ENCODE measurements around the gene GYPC. TPM values are rescaled to one million over a fixed set of nuclear protein-coding genes. Genes with fewer than 3 reads are reported as not detected.

The GYPC gene
- total RNA-seq, 3 donors from 2014 or later = 6.3 to 67.8 (median 14.3) TPM

DNA sequence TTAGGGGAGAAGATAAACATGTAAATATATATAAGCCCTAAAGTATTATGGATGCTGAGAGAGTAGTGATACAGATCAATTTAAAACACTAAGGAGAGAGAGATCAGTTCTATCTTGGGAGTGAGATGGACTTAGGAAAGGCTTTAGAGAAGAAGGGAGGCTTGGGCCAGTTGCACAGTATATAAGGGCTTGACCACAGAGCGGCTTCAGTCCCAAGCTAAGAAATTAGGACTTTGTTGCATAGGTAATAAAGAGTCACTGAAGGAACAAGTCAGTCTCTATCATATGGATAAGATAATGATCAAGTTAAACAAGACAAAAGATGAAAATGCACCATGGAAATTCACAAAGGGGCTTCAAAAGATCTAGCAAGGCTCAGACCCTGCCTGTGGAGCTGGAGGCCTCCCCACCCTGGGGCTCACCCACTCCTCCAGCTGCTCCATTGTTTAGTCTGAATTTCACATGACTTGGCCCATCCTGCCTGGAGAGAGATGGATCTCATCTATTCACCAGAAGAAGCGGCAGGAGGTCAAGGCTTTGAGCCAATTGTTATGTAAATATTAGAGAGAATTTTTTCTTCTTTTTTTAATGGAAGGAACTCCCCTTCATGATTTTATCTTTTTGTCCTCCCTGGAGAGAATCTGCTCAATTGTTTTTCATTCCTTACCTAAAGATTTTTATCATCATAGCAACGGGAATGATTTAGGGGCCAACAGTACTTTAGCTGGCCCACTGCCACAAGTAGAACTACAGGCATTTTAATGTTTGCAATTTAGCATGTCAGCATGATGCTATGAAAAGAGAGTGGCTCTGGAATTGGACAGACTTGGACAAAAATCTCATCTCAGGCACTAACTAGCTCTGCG lies 44.0 kb downstream of the GYPC start:
- Histone ChIP-seq H3K36me3 (ENCODE audit: low read depth) (no peaks in the 10 kb centered on the region), H3K4me3 (no peak overlapping the region), H3K9me3 (no peaks in the 10 kb centered on the region), H3K4me1 (ENCODE audit: low read depth) (no peaks in the 10 kb centered on the region)
- TF ChIP-seq, protein P1, sequence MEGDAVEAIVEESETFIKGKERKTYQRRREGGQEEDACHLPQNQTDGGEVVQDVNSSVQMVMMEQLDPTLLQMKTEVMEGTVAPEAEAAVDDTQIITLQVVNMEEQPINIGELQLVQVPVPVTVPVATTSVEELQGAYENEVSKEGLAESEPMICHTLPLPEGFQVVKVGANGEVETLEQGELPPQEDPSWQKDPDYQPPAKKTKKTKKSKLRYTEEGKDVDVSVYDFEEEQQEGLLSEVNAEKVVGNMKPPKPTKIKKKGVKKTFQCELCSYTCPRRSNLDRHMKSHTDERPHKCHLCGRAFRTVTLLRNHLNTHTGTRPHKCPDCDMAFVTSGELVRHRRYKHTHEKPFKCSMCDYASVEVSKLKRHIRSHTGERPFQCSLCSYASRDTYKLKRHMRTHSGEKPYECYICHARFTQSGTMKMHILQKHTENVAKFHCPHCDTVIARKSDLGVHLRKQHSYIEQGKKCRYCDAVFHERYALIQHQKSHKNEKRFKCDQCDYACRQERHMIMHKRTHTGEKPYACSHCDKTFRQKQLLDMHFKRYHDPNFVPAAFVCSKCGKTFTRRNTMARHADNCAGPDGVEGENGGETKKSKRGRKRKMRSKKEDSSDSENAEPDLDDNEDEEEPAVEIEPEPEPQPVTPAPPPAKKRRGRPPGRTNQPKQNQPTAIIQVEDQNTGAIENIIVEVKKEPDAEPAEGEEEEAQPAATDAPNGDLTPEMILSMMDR (IDR thresholded peaks at IDR 0.05) = no peak
- no peak for ATAC-seq
- DNase-seq = no peak
- intact Hi-C loops (cut with DNase I, micrococcal nuclease) = no loop called here

DNA sequence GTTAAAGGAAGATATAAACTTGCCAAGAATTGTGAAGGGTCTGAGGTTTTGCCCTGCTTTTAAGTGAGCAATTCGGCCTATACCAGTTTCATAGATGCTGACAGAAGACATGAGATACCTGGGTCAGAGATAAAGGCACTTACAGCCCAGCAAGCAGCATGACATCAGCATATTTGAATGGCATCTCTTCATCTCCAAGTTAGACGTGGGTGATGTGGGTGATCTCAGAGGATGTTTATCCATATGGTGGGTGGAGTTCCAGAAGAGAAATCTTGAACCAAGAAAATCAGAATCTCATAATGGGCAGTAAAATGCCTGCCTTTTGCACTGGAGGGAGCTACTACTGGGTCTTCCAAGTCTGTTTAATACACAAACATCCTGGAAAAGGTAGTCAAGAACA lies 44.7 kb downstream of the GYPC start:
- no peak for ATAC-seq
- no peaks in the 10 kb centered on the region for H3K36me3 ChIP-seq (ENCODE audit: low read depth)
- H3K9me3 ChIP-seq = no peaks in the 10 kb centered on the region
- intact Hi-C loops (cut with DNase I, micrococcal nuclease) = no loop called here
- TF ChIP-seq, protein P1 (IDR thresholded peaks at IDR 0.05) = no peak
- no peak overlapping the region for H3K4me3 ChIP-seq
- DNase-seq = no peak
- no peaks in the 10 kb centered on the region for H3K4me1 ChIP-seq (ENCODE audit: low read depth)

DNA sequence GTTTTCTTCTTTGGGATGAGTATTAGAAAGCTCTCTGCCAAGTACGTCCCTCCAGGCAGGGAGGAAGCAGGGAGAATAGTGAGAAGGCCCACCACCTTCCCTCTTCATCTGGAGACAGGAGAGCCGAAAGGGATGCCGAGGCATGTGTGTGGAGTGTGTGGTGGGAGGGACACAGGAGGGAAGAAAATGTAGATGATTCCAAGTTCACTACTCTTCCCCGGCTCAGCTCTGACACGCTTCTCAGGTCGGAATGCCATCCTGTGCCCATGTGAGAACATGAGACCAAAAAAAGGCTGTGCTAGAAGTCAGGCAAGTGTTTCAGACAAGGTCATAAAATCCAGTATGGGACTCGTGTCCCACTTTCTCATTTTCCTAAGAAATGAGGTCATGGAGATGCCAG lies 47.4 kb downstream of the GYPC start:
- ATAC-seq (no peak), DNase-seq (no peak)
- H3K4me1 ChIP-seq (ENCODE audit: low read depth) = no peaks in the 10 kb centered on the region
- TF ChIP-seq, protein P1 (IDR thresholded peaks at IDR 0.05) = no peak
- no peaks in the 10 kb centered on the region for H3K9me3 ChIP-seq
- no peak overlapping the region for H3K4me3 ChIP-seq
- no peaks in the 10 kb centered on the region for H3K36me3 ChIP-seq (ENCODE audit: low read depth)
- intact Hi-C loops (cut with DNase I, micrococcal nuclease) = no loop called here

DNA sequence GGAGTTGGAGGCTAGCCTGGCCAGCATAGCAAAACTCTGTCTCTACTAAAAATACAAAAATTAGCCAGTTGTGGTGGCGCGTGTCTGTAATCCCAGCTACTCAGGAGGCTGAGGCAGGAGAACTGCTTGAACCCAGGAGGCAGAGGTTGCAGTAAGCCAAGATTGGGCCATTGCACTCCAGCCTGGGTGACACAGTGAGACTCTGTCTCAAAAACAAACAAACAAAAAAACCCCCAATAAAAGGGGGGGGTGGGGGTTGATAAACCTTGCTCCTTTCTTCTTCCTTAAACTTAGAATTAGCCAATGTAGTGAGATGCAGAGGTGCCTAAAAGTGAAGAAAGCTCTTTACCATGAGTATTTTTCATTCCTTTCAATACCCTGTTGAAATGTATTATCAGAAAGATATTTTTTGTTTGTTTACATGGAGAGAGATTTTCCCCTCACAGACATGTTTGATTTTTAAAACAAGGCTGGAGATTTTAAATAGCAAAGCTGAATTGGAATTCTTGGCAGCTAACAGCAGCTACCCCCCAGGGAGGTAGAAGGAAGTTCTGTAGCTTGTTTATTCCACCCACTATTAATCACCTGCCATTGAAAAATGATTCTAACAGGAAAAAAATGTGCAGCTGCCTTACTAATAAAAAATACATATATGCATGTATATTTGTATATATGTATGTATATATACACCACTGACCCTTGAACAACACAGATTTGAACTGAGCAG lies 48.6 kb downstream of the GYPC start:
- H3K4me1 ChIP-seq (ENCODE audit: low read depth) = no peaks in the 10 kb centered on the region
- DNase-seq (no peak), ATAC-seq (no peak)
- H3K4me3 ChIP-seq = no peak overlapping the region
- no peaks in the 10 kb centered on the region for H3K36me3 ChIP-seq (ENCODE audit: low read depth)
- intact Hi-C loops (cut with DNase I, micrococcal nuclease) = no loop called here
- no peaks in the 10 kb centered on the region for H3K9me3 ChIP-seq
- TF ChIP-seq, protein P1 (IDR thresholded peaks at IDR 0.05) = no peak

DNA sequence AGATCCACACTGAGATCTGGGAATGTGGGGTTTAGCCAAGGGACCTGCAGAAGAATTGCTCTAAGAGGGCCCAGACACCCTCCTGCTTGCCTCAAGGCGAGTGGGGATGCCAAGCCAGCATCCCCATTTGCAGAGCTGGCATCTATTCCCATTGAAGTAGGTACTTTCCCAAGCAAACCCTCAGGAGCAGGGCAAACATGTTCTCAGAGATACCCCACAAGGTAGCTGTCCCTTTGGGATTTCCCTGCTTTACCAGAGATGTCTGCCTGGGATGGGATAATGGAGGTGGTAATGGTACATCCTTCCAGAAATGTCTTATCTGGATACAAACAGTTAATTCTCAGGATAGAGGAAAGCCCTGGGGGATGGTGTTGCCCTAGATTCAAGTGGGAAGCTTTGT lies 51.2 kb downstream of the GYPC start:
- ATAC-seq (no peak), DNase-seq (no peak)
- H3K9me3 ChIP-seq = no peaks in the 10 kb centered on the region
- H3K4me1 ChIP-seq (ENCODE audit: low read depth) = no peaks in the 10 kb centered on the region
- TF ChIP-seq, protein P1 (IDR thresholded peaks at IDR 0.05) = no peak
- no peaks in the 10 kb centered on the region for H3K36me3 ChIP-seq (ENCODE audit: low read depth)
- H3K4me3 ChIP-seq = no peak overlapping the region
- intact Hi-C loops (cut with DNase I, micrococcal nuclease) = no loop called here
